Nephron progenitor cell (in vitro differentiated cells): ENCODE measurements around the gene LINC01488.
A peak's percentile ranks its signal among the peaks of the same experiment; 100 is the strongest.

Experiments used
- DNase-seq: peaks from one replicate; pipeline ENCODE4 v3.0.0; 2021
- H3K27ac Mint-ChIP-seq: 2 replicates; pipeline ENCODE4 v1.8.0; 2021; ENCODE audit warnings: mild to moderate bottlenecking, moderate library complexity, mixed read lengths
- H3K27me3 Mint-ChIP-seq: 2 replicates; pipeline ENCODE4 v1.8.0; 2021; ENCODE audit warnings: mild to moderate bottlenecking, low read depth, mixed read lengths; ENCODE audit not compliant: poor library complexity
- H3K36me3 Mint-ChIP-seq: 2 replicates; pipeline ENCODE4 v1.8.0; 2021; ENCODE audit warnings: low read depth, mixed read lengths
- H3K4me1 Mint-ChIP-seq: 2 replicates; pipeline ENCODE4 v1.8.0; 2021; ENCODE audit warnings: mixed read lengths
- H3K4me3 Mint-ChIP-seq: 2 replicates; pipeline ENCODE4 v1.8.0; 2021; ENCODE audit warnings: mild to moderate bottlenecking, moderate library complexity, mixed read lengths
- H3K9me3 Mint-ChIP-seq: 2 replicates; pipeline ENCODE4 v1.8.0; 2021; ENCODE audit warnings: mild to moderate bottlenecking, moderate library complexity, mixed read lengths
- TF ChIP-seq, protein P1 (sequence below): fragments of 200-600 bp; sonication (generic); IDR thresholded peaks from 2 replicates; pipeline ENCODE4 v1.5.0; 2021; ENCODE audit warnings: antibody characterized with exemption

Gene LINC01488

DNA sequence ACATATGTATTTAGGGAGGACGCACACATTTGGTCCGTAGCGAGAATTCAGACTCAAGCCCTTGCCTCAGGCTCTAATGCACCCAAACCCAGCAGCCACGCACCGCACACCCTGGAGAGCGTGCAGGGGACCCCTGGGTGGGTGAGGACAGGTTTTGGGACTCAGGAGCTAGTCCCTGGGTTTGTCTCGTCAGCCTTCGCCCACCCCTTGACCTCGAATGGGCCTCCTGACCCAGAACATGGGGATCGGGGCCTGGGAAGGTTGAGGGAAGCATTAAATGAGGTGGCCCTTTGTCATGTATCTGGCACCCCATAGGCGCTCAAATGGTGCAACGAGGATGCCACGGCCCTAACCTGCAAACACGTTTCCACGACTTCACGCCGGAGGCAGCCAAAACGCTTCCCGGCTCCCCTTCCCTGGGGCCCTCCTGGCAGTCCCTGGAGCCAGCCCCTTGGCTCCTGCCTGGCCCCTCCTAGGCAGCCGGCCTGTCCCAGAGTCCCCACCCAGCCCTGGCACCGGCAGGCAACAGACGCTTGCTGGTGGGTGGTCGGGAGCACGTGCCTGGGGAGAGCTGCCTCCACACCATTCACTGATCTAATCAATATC, 5.5 kb upstream of the LINC01488 start:
- Mint-ChIP-seq H3K27me3 (peaks cover 26% of the 10 kb centered on the region), H3K4me3 (no peak overlapping the region), H3K36me3 (no peaks in the 10 kb centered on the region), H3K27ac (no peak overlapping the region), H3K9me3 (peaks cover 8% of the 10 kb centered on the region), H3K4me1 (peaks cover 20% of the 10 kb centered on the region)
- TF ChIP-seq, protein P1, sequence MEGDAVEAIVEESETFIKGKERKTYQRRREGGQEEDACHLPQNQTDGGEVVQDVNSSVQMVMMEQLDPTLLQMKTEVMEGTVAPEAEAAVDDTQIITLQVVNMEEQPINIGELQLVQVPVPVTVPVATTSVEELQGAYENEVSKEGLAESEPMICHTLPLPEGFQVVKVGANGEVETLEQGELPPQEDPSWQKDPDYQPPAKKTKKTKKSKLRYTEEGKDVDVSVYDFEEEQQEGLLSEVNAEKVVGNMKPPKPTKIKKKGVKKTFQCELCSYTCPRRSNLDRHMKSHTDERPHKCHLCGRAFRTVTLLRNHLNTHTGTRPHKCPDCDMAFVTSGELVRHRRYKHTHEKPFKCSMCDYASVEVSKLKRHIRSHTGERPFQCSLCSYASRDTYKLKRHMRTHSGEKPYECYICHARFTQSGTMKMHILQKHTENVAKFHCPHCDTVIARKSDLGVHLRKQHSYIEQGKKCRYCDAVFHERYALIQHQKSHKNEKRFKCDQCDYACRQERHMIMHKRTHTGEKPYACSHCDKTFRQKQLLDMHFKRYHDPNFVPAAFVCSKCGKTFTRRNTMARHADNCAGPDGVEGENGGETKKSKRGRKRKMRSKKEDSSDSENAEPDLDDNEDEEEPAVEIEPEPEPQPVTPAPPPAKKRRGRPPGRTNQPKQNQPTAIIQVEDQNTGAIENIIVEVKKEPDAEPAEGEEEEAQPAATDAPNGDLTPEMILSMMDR = no peak
- DNase-seq = no peak

DNA sequence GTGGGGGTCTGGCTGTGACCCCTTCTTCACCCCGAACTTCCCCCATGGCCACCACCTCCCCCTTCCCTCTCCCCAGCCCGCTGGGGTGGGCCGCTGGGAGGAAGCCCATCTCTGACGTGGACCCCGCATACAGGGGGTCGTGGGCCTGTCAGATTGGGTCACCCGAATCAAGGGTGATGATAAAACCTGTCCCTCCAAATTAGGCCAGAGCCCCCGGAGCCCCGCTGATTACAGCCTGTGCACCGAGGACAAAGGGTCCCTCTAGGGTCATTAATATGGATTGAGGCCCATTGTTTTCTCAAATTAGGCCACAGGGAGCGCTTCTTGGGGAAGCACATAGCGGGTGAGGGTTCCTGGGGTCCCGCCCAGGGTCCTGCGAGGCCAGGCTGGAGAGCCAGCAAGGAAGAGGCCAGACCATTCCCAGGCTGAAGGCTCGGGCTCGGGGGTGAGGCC, 4.9 kb upstream of the LINC01488 start:
- TF ChIP-seq, protein P1 = no peak
- peaks cover 14% of the 10 kb centered on the region for H3K4me1 Mint-ChIP-seq
- no peak overlapping the region for H3K4me3 Mint-ChIP-seq

DNA sequence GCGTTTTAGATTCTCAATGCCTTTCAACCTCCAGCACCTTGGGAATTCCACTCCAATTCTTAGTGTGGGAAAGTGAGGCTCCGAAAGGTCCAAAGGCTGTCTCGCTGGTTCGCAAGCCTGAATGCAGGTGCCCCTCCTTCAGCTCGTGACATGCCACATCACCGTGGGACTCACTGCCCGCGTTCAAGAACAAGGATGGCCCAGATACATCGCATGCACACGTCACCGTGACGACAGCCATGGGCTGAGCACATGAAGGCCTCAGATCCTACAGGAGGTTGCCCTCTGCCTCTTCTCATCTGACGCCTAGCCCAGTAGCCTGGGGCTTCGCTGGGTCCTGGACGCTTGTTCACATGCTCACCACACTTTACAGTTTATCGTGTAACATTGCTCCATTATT, 4.4 kb upstream of the LINC01488 start:
- H3K4me1 Mint-ChIP-seq = peaks cover 10% of the 10 kb centered on the region
- DNase-seq = no peak
- H3K27ac Mint-ChIP-seq = no peak overlapping the region
- TF ChIP-seq, protein P1 = no peak
- no peaks in the 10 kb centered on the region for H3K36me3 Mint-ChIP-seq
- peaks cover 26% of the 10 kb centered on the region for H3K27me3 Mint-ChIP-seq
- peaks cover 8% of the 10 kb centered on the region for H3K9me3 Mint-ChIP-seq
- H3K4me3 Mint-ChIP-seq = no peak overlapping the region

More for the DNA sequence above, 4.9 kb upstream of the LINC01488 start:
- Mint-ChIP-seq H3K27ac (no peak overlapping the region), H3K36me3 (no peaks in the 10 kb centered on the region), H3K9me3 (peaks cover 8% of the 10 kb centered on the region), H3K27me3 (peaks cover 26% of the 10 kb centered on the region)
- no peak for DNase-seq

DNA sequence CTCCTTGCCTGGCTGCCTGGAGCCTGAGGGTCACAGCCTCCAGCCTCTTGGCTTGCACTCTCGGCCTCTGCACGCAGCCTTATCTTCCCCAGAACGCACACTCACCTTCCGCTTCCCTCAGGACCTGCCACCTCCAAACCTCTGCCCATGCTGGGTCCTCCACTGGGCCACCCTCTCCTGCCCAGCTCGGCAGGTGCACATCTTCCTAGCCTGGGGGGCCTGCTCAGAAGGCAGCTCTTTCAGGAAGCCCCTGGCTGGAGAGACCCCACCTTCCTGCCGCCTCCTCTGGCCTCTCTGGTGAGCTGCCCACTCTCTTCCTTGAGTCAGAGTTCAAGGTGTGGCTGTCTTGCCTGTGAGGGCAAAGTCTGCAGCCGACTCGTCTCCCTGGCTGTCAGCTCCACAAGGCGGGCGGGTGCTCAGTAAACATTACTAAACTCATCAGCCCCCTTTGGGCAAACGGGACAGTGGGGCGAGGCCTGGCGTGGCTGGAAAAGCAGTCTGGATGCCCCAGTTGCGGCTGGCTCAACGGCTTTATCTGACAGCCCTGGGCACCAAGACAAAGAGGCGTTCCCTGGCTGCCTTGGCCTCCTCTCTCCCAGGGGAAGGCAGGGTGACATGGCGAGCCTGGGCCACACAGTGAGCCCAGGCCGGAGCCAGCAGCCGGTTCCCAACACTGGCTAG, 1.7 kb upstream of the LINC01488 start:
- no peak for DNase-seq
- TF ChIP-seq, protein P1 = no peak
- H3K36me3 Mint-ChIP-seq = no peaks in the 10 kb centered on the region
- H3K27ac Mint-ChIP-seq = no peak overlapping the region
- H3K4me3 Mint-ChIP-seq = no peak overlapping the region
- H3K4me1 Mint-ChIP-seq = peaks cover 19% of the 10 kb centered on the region
- no peaks in the 10 kb centered on the region for H3K9me3 Mint-ChIP-seq
- H3K27me3 Mint-ChIP-seq = peaks cover 19% of the 10 kb centered on the region

DNA sequence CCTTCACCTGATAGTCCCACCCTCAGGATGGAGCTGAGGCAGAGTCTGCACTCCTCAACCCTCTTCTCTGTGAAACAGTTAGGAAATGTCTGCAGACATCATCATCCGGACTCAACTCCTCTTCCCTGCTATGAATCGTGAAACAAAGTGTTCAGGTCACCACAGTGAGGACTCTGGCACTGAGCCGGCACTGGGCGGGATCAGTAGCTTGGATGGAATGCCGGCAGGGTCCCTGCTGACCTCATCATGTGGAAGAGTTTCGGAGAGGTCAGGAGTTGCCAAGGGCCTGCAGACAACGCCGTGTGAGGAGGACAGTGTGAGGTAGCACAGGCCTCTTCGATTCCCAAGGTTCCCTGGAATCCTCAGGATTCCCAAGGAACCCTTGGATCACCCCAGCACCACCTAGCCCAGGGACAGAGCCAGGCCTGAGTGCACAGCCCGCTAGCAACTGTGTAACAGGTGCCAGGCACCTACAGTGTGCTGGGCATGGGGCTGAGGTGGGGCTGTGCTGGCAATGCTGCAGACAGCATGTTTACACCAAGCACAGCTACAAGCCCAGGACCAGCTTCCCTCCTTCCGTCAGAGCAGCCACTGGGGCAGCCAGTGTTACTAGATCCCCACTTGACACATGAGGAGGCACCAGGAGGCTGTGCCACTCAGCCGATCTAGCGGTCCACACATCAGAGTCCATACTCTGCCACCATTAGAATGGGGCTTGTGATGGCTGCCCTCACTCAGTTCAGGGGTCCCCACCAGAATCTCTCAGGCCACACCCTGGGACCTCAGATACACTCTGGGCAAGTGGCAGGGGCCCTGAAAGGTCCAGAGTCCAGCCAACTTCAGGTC, 693 bp upstream of the LINC01488 start:
- Mint-ChIP-seq H3K4me3 (no peak overlapping the region), H3K27me3 (peaks cover 19% of the 10 kb centered on the region), H3K4me1 (peaks cover 29% of the 10 kb centered on the region), H3K27ac (peak overlapping the region; percentile 58), H3K36me3 (no peaks in the 10 kb centered on the region), H3K9me3 (no peaks in the 10 kb centered on the region)
- no peak for DNase-seq
- TF ChIP-seq, protein P1 = no peak
